Mononuclear cell (primary cell): ENCODE results near the gene RAE1. TPM values are rescaled to one million over a fixed set of nuclear protein-coding genes. Genes with fewer than 3 reads are reported as not detected.
"Not testable (repeated sequence)": the region's sequence is repeated elsewhere in the genome, so short reads cannot be mapped to it uniquely, and the experiment has no call there.

Experiments
- H3K27me3 ChIP-seq: 2 replicates; pipeline ENCODE4 v1.6.0; 2011; ENCODE audit warnings: low read length, control low read depth; ENCODE audit not compliant: insufficient read depth
- H3K4me1 ChIP-seq: 2 replicates; pipeline ENCODE4 v1.5.1; 2011; ENCODE audit warnings: mild to moderate bottlenecking, low read length, control low read depth; ENCODE audit not compliant: insufficient read depth
- H3K4me3 ChIP-seq: 2 replicates; pipeline ENCODE4 v1.5.1; 2011; ENCODE audit warnings: mild to moderate bottlenecking, low read length, moderate library complexity
- H3K9me3 ChIP-seq: 2 replicates; pipeline ENCODE4 v1.5.1; 2011; ENCODE audit warnings: low read depth, mild to moderate bottlenecking, control low read depth, low read length
- total RNA-seq: library from RNA; depleted of rRNA; stranded (reverse); fragments of >200 nt; gene quantifications from one replicate; pipeline ENCODE4 v1.2.3, GENCODE V29; 2012

RAE1 gene
- total RNA-seq, 1 donor: 37.6 TPM

- Histone ChIP-seq H3K27me3 (peaks cover 13% of the 10 kb centered on the region), H3K9me3 (no peaks in the 10 kb centered on the region), H3K4me1 (peaks cover 2% of the 10 kb centered on the region), H3K4me3 (no peak overlapping the region)
These were observed 4.6 kb upstream of the RAE1 start for GRCh38 chr20:57346477-57346876.

- no peaks in the 10 kb centered on the region for H3K9me3 ChIP-seq
- H3K27me3 ChIP-seq: peaks cover 13% of the 10 kb centered on the region
- no peak overlapping the region for H3K4me3 ChIP-seq
- peaks cover 11% of the 10 kb centered on the region for H3K4me1 ChIP-seq
These were observed 3.7 kb upstream of the RAE1 start for GRCh38 chr20:57347393-57347792.

GRCh38 chr20:57348200-57348921 is 2.7 kb upstream of the RAE1 start:
- peaks cover 16% of the 10 kb centered on the region for H3K4me1 ChIP-seq
- H3K9me3 ChIP-seq, H3K4me3 ChIP-seq, H3K27me3 ChIP-seq: not testable (repeated sequence)

GRCh38 chr20:57348922-57349574 is 2.0 kb upstream of the RAE1 start:
- not testable (repeated sequence) for H3K4me3 ChIP-seq, H3K27me3 ChIP-seq, H3K9me3 ChIP-seq
- peaks cover 16% of the 10 kb centered on the region for H3K4me1 ChIP-seq

- Histone ChIP-seq H3K9me3 (no peaks in the 10 kb centered on the region), H3K4me1 (peaks cover 16% of the 10 kb centered on the region), H3K27me3 (peaks cover 5% of the 10 kb centered on the region), H3K4me3 (no peak overlapping the region)
These were observed 859 bp upstream of the RAE1 start for GRCh38 chr20:57350081-57350710.

GRCh38 chr20:57350726-57351041 is 371 bp upstream of the RAE1 start:
- not testable (repeated sequence) for H3K27me3 ChIP-seq, H3K9me3 ChIP-seq
- Histone ChIP-seq H3K4me3 (peak overlapping the region; percentile 78), H3K4me1 (peaks cover 16% of the 10 kb centered on the region)

- no peak overlapping the region for H3K4me3 ChIP-seq
- H3K4me1 ChIP-seq: peaks cover 16% of the 10 kb centered on the region
- no peaks in the 10 kb centered on the region for H3K9me3 ChIP-seq
- H3K27me3 ChIP-seq: no peaks in the 10 kb centered on the region
These were observed 1.2 kb downstream of the RAE1 start for GRCh38 chr20:57352305-57352704.

GRCh38 chr20:57353351-57353750 is 2.3 kb downstream of the RAE1 start:
- no peak overlapping the region for H3K4me3 ChIP-seq
- peaks cover 16% of the 10 kb centered on the region for H3K4me1 ChIP-seq
- no peaks in the 10 kb centered on the region for H3K9me3 ChIP-seq
- H3K27me3 ChIP-seq: no peaks in the 10 kb centered on the region

GRCh38 chr20:57361517-57361916 is 10.5 kb downstream of the RAE1 start:
- Histone ChIP-seq H3K9me3 (no peaks in the 10 kb centered on the region), H3K4me3 (no peak overlapping the region), H3K4me1 (no peaks in the 10 kb centered on the region), H3K27me3 (no peaks in the 10 kb centered on the region)

GRCh38 chr20:57364451-57364850 is 13.4 kb downstream of the RAE1 start:
- H3K4me3 ChIP-seq: no peak overlapping the region
- no peaks in the 10 kb centered on the region for H3K9me3 ChIP-seq
- H3K27me3 ChIP-seq: no peaks in the 10 kb centered on the region
- H3K4me1 ChIP-seq: peaks cover 4% of the 10 kb centered on the region

GRCh38 chr20:57369596-57369995 is 18.5 kb downstream of the RAE1 start:
- Histone ChIP-seq H3K4me3 (no peak overlapping the region), H3K9me3 (no peaks in the 10 kb centered on the region), H3K27me3 (no peaks in the 10 kb centered on the region), H3K4me1 (peaks cover 19% of the 10 kb centered on the region)

- Histone ChIP-seq H3K4me3 (no peak overlapping the region), H3K4me1 (peaks cover 26% of the 10 kb centered on the region), H3K9me3 (no peaks in the 10 kb centered on the region), H3K27me3 (no peaks in the 10 kb centered on the region)
These were observed 19.3 kb downstream of the RAE1 start for GRCh38 chr20:57370316-57370715.

GRCh38 chr20:57371363-57371762 is 20.3 kb downstream of the RAE1 start:
- Histone ChIP-seq H3K9me3 (no peaks in the 10 kb centered on the region), H3K4me3 (no peak overlapping the region), H3K4me1 (peaks cover 34% of the 10 kb centered on the region), H3K27me3 (no peaks in the 10 kb centered on the region)

GRCh38 chr20:57372157-57372556 is 21.1 kb downstream of the RAE1 start:
- H3K4me1 ChIP-seq: peaks cover 34% of the 10 kb centered on the region
- no peaks in the 10 kb centered on the region for H3K9me3 ChIP-seq
- no peak overlapping the region for H3K4me3 ChIP-seq
- no peaks in the 10 kb centered on the region for H3K27me3 ChIP-seq

- Histone ChIP-seq H3K4me1 (peaks cover 34% of the 10 kb centered on the region), H3K4me3 (no peak overlapping the region), H3K27me3 (no peaks in the 10 kb centered on the region)
These were observed 21.7 kb downstream of the RAE1 start for GRCh38 chr20:57372581-57373350.

More at GRCh38 chr20:57372581-57373350, 21.7 kb downstream of the RAE1 start:
- no peaks in the 10 kb centered on the region for H3K9me3 ChIP-seq
